ENCODE measurements around the gene PSMB9. TPM values are rescaled to one million over a fixed set of nuclear protein-coding genes. Genes with fewer than 3 reads are reported as not detected.

Gene PSMB9
- total and polyA plus RNA-seq, 8 donors, result 5.4 to 107 (median 13.5) TPM

DNA sequence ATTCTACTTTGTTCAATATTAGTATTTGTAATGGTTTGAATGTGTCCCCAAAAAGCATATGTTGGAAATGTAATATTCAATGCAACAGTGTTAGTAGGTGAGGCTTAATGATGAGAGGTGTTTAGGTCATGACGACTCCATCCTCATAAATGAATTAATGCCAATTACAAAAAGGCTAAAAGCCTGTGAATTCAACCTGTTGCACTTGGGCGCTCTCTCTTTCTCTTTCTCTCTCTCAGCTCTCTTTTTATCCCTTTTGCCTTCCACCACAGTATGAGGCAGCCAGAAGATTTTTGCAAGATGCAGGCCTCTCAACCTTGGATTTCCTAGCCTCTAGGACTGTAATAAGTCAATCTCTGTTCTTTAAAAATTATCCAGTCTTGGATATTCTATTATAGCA lies 34.6 kb downstream of the PSMB9 start:
- H3K36me3 ChIP-seq, result no peaks in the 10 kb centered on the region
- no peaks in the 10 kb centered on the region for H3K9me3 ChIP-seq
- intact Hi-C loops (cut with DNase I; ENCODE audit: low total_unique reads), result loop anchor here (10.0 kb wide), 1 partner anchor 46 kb away; no protein-coding TSS in a partner anchor
- TF ChIP-seq, protein P1, sequence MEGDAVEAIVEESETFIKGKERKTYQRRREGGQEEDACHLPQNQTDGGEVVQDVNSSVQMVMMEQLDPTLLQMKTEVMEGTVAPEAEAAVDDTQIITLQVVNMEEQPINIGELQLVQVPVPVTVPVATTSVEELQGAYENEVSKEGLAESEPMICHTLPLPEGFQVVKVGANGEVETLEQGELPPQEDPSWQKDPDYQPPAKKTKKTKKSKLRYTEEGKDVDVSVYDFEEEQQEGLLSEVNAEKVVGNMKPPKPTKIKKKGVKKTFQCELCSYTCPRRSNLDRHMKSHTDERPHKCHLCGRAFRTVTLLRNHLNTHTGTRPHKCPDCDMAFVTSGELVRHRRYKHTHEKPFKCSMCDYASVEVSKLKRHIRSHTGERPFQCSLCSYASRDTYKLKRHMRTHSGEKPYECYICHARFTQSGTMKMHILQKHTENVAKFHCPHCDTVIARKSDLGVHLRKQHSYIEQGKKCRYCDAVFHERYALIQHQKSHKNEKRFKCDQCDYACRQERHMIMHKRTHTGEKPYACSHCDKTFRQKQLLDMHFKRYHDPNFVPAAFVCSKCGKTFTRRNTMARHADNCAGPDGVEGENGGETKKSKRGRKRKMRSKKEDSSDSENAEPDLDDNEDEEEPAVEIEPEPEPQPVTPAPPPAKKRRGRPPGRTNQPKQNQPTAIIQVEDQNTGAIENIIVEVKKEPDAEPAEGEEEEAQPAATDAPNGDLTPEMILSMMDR (IDR thresholded peaks at IDR 0.05), result no peak
- TF ChIP-seq POLR2A (IDR thresholded peaks at IDR 0.05), result no peak
- H3K4me1 ChIP-seq, result peaks cover 0 to 17% (median 6%) of the 10 kb centered on the region in 4 donors
- no peak for DNase-seq
- no peak overlapping the region for H3K4me3 ChIP-seq
- WGBS, 5 donors, result 70 to 91% (median 85%) methylated on average over 2 of the region's 2 CpGs
- H3K27me3 ChIP-seq, result no peaks in the 10 kb centered on the region
- H3K27ac ChIP-seq, result no peak overlapping the region

DNA sequence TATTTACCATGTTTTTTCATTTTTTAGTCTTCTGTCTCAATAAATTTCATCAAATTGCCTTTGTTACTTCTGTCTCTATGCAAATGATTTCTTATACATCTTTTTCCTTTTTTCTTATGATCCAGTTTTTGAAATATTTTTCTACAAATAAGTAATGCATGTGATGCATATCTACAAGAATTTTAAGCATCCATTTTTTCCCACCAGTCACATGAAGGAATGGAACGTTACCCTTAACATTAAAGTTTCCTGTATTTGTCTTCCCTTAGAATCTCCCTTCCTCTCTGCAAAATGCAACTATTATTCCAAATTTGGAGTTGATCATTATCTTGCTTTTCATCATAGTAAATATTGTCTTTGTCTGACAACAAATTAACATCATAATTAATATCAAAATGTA lies 35.5 kb downstream of the PSMB9 start:
- no peak overlapping the region for H3K27ac ChIP-seq
- no peaks in the 10 kb centered on the region for H3K9me3 ChIP-seq
- H3K36me3 ChIP-seq, result no peaks in the 10 kb centered on the region
- H3K4me1 ChIP-seq, result peaks cover 0 to 20% (median 8%) of the 10 kb centered on the region in 4 donors
- intact Hi-C loops (cut with DNase I; ENCODE audit: low total_unique reads), result loop anchor here (10.0 kb wide), 1 partner anchor 45 kb away; no protein-coding TSS in a partner anchor
- DNase-seq, result no peak
- TF ChIP-seq EP300 (IDR thresholded peaks at IDR 0.05), result no peak
- no peak for TF ChIP-seq POLR2AphosphoS5 (IDR thresholded peaks at IDR 0.05)
- TF ChIP-seq POLR2A (IDR thresholded peaks at IDR 0.05), result no peak
- TF ChIP-seq, protein P1 (IDR thresholded peaks at IDR 0.05), result no peak
- H3K4me3 ChIP-seq, result no peak overlapping the region
- whole genome bisulfite sequencing, 5 donors, result 20 to 79% (median 63%) methylated on average over 1 of the region's 1 CpG
- no peaks in the 10 kb centered on the region for H3K27me3 ChIP-seq

DNA sequence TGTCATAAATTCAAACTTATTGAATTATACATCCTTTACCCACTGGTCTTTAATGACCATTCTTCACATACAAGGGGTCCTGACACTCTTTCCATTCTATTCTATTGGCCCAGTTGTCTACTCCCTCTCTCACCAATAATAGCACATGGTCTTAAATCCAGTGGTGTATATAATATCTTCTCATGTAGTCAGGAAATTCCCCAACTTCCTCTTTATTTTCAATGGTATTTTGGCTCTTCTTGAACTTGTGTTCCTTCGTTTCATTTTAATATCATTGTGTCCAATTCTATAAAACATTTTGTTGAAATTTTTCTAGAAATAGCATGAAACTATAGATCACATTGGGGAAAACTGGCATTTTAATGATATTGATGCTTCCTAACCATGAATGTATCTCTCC lies 36.8 kb downstream of the PSMB9 start:
- intact Hi-C loops (cut with DNase I; ENCODE audit: low total_unique reads), result no loop called here
- 42 to 67% (median 57%) methylated on average over 1 of the region's 1 CpG for WGBS, 5 donors

DNA sequence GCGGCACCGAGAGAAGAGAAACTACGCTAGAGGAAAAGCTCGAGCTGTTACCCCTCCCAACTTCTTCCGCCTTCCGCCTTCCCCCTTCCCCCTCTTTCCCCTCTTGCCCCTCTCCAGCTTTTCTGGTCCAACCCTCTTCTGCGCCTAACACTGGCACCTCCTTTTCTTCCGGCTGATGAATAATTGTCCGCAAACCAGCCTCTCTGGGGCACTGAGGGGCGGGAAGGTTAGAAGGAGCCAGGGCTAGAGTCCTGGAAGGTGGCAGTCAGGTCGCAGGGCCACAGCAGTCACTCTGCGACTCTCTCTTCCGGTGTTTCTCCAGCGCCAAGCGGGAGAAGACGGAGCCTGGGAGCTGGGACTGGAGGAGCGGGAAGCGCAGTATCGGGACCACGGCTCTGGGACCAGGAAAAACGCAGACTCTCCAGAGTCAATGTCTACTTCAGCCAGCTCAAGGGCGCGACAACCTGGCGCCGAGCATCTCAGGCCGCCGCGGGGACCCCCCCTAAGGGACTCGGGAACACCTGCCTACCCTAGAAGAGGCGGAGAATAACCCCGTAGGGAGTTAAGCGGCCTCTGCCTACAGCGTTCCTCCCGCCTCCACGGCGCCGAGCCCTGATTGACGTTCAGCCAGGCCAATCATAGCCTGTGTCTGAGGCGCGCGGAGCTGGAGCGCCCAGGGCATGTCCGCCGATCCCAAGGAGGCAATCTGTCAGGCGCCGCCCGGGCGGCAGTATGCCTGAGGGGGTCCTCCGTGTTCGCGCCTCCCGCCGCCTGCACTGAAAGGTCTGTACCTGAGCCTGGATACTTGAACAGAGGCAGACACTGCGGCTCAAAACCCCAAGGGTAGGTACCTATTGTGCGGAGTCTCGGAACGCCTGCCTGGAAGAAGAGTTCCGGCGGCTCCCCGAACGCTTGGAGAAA lies 40.4 kb downstream of the PSMB9 start:
- TF ChIP-seq, protein P1 (IDR thresholded peaks at IDR 0.05), result no peak
- TF ChIP-seq EP300 (IDR thresholded peaks at IDR 0.05), result no peak
- peak in 1 of 4 donors; percentile 70 for TF ChIP-seq POLR2A (IDR thresholded peaks at IDR 0.05)
- TF ChIP-seq POLR2AphosphoS5 (IDR thresholded peaks at IDR 0.05), result peak; percentile 47 to 79 (median 78)
- Histone ChIP-seq H3K4me3 (peak overlapping the region; percentile 70 to 77 (median 73)), H3K27me3 (no peaks in the 10 kb centered on the region), H3K27ac (peak overlapping the region; percentile 89 to 97 (median 92)), H3K9me3 (no peaks in the 10 kb centered on the region), H3K36me3 (no peaks in the 10 kb centered on the region), H3K4me1 (peaks cover 8 to 26% (median 17%) of the 10 kb centered on the region in 4 donors)
- WGBS, 5 donors, result 0 to 1% (median 0%) methylated on average over 42 to 61 of the region's 61 CpGs
- peak; percentile 96 to 98 for DNase-seq
- intact Hi-C loops (cut with DNase I; ENCODE audit: low total_unique reads), result no loop called here

More for the DNA sequence above, 36.8 kb downstream of the PSMB9 start:
- no peak overlapping the region for H3K27ac ChIP-seq
- no peaks in the 10 kb centered on the region for H3K9me3 ChIP-seq
- no peaks in the 10 kb centered on the region for H3K27me3 ChIP-seq
- DNase-seq, result no peak
- H3K4me1 ChIP-seq, result peaks cover 8 to 29% (median 17%) of the 10 kb centered on the region in 4 donors
- TF ChIP-seq POLR2AphosphoS5 (IDR thresholded peaks at IDR 0.05) (no peak), EP300 (IDR thresholded peaks at IDR 0.05) (no peak), POLR2A (IDR thresholded peaks at IDR 0.05) (no peak)
- TF ChIP-seq, protein P1 (IDR thresholded peaks at IDR 0.05), result no peak
- no peaks in the 10 kb centered on the region for H3K36me3 ChIP-seq
- no peak overlapping the region for H3K4me3 ChIP-seq
